HFF-Myc (cell line): Measurements from ENCODE around the gene GUCY2D.
A peak's percentile ranks its signal among the peaks of the same experiment; 100 is the strongest.

Experiments used
- DNase-seq: peaks from one replicate; pipeline ENCODE4 v3.0.0-alpha.2; 2011; ENCODE audit warnings: low read depth; ENCODE audit errors: extremely low read depth
- H3K4me3 ChIP-seq: replicated peaks from 2 replicates; pipeline ENCODE4 v1.5.1; 2011; ENCODE audit warnings: low read depth, mild to moderate bottlenecking, control low read depth, low read length
- TF ChIP-seq, protein P1 (sequence below): IDR thresholded peaks from 2 replicates; pipeline ENCODE4 v1.5.1; 2012; ENCODE audit warnings: mild to moderate bottlenecking, low read depth, low read length, control low read depth; ENCODE audit errors: missing control alignments

GUCY2D gene

DNA sequence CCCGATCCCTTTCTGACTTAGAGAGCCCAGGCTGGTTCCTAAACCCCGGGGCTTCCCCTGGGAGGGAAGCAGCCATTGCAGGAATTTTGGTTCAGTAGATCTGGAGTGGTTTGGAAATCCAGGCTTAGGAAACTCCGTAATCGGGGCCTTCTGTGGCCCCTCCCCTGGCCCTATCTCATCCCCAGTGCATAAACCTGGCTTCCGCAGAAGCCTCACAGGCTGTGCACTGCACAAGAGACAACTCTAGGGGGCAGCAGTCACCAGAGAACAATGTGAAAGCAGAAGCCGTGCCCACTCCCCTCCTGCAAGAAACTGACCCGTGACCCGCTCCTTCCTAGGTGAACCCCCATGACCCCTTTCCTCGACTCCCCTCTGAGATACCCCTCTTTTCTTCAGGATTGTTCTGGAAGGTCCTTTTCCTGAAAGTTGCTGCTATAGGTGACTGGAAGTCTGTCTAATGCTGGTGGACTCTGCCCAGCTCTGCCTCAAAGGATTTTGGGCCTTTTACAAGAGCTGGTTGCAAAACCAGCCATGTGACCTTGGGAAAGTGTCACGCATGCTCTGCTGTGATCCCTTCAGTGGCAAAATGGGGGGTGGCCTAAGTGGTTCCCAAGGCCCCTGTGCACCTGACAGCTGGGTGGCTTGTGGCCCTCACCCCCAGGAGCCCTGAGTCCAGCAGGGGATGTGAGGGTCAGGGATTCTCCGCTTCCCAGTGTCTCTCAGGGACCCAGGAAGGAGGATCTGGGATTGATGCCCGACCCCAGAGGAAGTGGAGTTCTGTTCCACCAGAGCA lies 14.4 kb downstream of the GUCY2D start:
- DNase-seq = no peak
- peak overlapping the region; percentile 18; the same call in 1 of the 2 replicates for H3K4me3 ChIP-seq
- TF ChIP-seq, protein P1, sequence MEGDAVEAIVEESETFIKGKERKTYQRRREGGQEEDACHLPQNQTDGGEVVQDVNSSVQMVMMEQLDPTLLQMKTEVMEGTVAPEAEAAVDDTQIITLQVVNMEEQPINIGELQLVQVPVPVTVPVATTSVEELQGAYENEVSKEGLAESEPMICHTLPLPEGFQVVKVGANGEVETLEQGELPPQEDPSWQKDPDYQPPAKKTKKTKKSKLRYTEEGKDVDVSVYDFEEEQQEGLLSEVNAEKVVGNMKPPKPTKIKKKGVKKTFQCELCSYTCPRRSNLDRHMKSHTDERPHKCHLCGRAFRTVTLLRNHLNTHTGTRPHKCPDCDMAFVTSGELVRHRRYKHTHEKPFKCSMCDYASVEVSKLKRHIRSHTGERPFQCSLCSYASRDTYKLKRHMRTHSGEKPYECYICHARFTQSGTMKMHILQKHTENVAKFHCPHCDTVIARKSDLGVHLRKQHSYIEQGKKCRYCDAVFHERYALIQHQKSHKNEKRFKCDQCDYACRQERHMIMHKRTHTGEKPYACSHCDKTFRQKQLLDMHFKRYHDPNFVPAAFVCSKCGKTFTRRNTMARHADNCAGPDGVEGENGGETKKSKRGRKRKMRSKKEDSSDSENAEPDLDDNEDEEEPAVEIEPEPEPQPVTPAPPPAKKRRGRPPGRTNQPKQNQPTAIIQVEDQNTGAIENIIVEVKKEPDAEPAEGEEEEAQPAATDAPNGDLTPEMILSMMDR = peak; percentile 57

DNA sequence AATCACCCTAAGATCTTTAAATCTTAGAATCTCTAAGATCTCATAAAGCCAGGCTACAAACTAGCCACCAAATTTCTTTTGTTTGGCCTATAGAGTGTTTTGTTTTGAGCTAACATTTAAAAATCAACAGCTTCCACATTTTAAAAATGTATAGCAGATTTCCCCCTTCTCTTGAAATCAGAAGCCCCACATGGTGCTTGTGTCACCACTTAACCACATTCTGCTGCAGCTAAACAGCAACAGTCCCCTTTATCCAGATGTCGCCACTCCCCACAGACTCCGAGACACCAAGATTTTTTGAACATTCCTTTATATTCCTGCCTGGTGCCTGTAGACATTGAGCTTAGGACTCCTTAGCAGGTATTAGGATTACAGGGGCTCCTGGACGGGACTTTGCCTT lies 16.0 kb downstream of the GUCY2D start:
- H3K4me3 ChIP-seq = no peak overlapping the region
- TF ChIP-seq, protein P1 = no peak
- DNase-seq = no peak

DNA sequence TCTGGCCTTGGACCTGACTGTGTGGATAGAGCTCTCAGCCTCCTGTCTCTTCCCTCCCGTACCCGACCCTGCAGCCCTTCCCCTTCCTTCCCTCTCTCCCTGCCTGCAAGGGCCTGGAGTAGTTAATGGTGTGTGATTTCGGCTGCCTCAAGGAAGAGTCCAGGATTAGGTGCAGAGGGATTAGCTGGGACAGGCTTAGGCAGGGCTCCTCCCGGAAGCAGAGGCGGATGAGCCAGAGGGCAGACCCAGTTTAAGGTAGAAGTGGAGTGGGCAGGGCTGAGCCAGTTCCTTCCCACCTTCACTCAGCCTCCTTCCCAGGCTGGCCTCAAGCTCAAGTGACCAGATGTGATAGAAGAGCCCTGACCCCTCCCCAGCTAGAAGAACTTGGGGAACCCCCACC lies 16.8 kb downstream of the GUCY2D start:
- TF ChIP-seq, protein P1 = no peak
- DNase-seq = no peak

DNA sequence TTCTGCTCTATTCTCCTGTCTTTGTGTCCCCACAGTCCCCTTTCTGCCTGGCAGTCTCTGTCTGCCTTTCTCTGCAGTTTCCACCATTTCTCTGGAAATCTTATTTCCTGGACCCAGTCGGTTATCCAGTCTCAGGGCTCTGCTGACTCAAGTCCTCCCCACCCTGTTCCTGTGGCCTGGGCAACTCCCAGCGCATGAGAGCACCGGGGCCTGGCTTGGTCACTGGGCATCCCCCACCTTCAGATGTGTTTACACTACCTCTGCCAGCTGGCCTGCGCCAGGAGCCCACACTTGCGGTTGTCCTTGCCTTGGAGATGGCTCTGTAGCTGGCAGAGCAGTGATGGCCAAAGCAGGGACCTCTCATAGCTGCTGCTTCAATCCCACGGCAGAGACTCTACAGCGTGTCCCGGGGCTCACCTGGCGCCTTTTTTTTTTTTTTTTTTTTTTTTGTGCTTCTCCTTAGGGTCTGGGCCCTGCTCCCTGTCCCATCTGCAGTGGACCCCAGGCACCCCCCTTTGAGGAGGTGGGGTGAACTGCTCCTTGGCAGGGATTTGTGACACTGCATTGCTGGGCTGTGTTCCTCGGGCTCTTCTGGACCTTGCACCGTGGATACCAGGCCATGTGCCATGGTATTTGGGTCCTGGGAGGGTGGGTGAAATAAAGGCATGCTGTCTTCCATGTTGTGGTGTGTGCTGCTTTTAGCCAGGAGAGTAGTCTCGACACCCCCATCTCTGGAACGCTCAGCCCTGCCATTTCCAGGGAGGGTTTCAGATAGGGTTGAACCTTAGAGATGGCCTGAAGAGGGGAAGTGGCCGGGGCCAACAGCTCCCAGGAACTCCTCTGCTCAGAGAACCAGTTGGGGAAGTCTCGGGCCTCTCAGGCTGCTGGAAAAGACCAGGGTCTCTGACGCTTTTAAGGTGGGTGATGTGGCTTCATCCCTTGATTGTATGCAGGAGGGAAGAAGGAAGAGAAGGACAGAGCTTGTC lies 17.5 kb downstream of the GUCY2D start:
- no peak for DNase-seq
- H3K4me3 ChIP-seq = no peak overlapping the region
- TF ChIP-seq, protein P1 = no peak

More for the DNA sequence above, 16.8 kb downstream of the GUCY2D start:
- H3K4me3 ChIP-seq = no peak overlapping the region

DNA sequence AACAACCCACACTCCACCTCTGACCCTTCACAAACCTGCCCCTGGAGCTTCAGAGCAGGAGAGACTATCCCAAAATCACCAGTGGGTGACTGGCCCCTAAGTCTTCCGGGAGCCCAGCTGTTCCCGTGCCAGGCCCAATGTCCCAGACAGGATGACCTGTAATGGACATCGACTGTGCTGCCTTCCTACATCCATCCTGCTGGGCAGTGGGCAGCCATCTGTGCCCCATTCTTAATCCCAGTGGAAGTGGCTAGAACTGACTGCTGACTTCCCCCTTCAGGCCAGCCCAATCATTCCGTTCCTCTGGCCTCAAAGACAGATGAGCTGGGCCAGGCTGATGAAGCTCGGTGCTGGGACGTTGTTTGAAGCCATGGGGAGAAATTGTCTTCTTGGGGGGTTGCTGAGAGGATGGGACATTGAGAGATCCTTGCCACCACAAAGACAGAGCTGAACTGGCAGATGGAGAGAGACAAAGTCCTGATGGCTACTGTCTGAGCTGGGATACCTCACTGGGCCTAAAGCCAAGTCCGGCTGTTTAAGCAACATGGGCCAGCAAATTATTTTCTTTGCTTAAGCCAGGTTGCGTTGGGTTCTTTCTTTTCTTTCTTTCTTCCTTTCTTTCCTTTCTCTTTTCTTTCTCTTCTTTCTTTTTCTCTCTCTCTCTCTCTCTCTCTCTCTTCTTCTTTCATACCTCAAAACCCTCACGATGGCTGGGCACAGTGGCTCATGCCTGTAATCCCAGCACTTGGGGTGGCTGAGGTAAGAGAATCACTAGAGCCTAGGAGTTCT lies 18.6 kb downstream of the GUCY2D start:
- no peak overlapping the region for H3K4me3 ChIP-seq
- no peak for DNase-seq
- TF ChIP-seq, protein P1 = no peak
